H1 (cell line): ENCODE measurements around the gene SFRP2. TPM values are rescaled to one million over a fixed set of nuclear protein-coding genes. Genes with fewer than 3 reads are reported as not detected.

Experiments
- CTCF ChIA-PET: fragments of 300-600 bp; sonication (Branson Sonifier 250); formaldehyde crosslinking; loops from one replicate; lab custom pipeline; 2021; ENCODE audit not compliant: partially characterized antibody; lab: Charles Lee
- POLR2A ChIA-PET: fragments of 300-600 bp; sonication (Branson Sonifier 250); formaldehyde crosslinking; loops from one replicate; lab custom pipeline; 2021; ENCODE audit warnings: inconsistent platforms; ENCODE audit not compliant: partially characterized antibody; lab: Charles Lee
- DNase-seq, 2 experiments: peaks; one replicate each; pipeline versions ENCODE4 v3.0.0 to v3.0.0-alpha.2; 2010 to 2022; ENCODE audit warnings: low spot score in 2 of 2, low read depth in 1 of 2, mixed read lengths in 1 of 2
- FAIRE-seq: peaks from 2 replicates; lab custom pipeline; 2011; peaks lifted over from hg19 to GRCh38; lab: Jason Lieb, UNC
- H2AFZ ChIP-seq: 2 replicates; pipeline ENCODE4 v1.8.1; 2012; ENCODE audit warnings: low read length, inconsistent platforms
- H2AK5ac ChIP-seq: 2 replicates; pipeline ENCODE4 v1.6.1; 2013; ENCODE audit warnings: low read depth, low read length
- H2BK120ac ChIP-seq: replicated peaks from 2 replicates; pipeline ENCODE3; 2013; ENCODE audit warnings: low read depth, low read length, inconsistent platforms
- H2BK12ac ChIP-seq: 2 replicates; pipeline ENCODE4 v1.6.1; 2013; ENCODE audit warnings: low read depth, low read length
- H2BK15ac ChIP-seq: 2 replicates; pipeline ENCODE4 v1.6.1; 2013; ENCODE audit warnings: low read length
- H2BK20ac ChIP-seq: 2 replicates; pipeline ENCODE4 v1.6.1; 2013; ENCODE audit warnings: low read length
- H2BK5ac ChIP-seq: 2 replicates; pipeline ENCODE4 v1.6.1; 2013; ENCODE audit warnings: low read depth, low read length
- H3K14ac ChIP-seq: 2 replicates; pipeline ENCODE4 v1.6.1; 2013; ENCODE audit warnings: inconsistent platforms; ENCODE audit not compliant: insufficient read length
- H3K18ac ChIP-seq: 2 replicates; pipeline ENCODE4 v1.6.1; 2013; ENCODE audit warnings: low read length; ENCODE audit errors: extremely low read depth
- H3K23ac ChIP-seq: 2 replicates; pipeline ENCODE4 v1.6.1; 2013; ENCODE audit warnings: inconsistent platforms; ENCODE audit not compliant: insufficient read length
- H3K23me2 ChIP-seq: 2 replicates; pipeline ENCODE4 v1.6.1; 2013; ENCODE audit warnings: low read depth, low read length
- H3K27ac ChIP-seq: 2 replicates; pipeline ENCODE4 v1.6.1; 2011; ENCODE audit warnings: low read depth, low read length, inconsistent platforms
- H3K27me3 ChIP-seq, 4 experiments: replicated peaks in 1 of 4; 1 replicate in 1 of 4; 2 replicates in 3 of 4; pipeline versions ENCODE4 v1.6.1 to v1.8.1; 2011 to 2013; ENCODE audit warnings: low read length in 3 of 4, mild to moderate bottlenecking in 3 of 4, inconsistent platforms in 2 of 4, mixed read lengths in 2 of 4, moderate library complexity in 1 of 4; ENCODE audit not compliant: control insufficient read depth in 3 of 4, insufficient read depth in 3 of 4; ENCODE audit errors: extremely low read depth in 1 of 4
- H3K36me3 ChIP-seq, 4 experiments: 2 replicates each; pipeline versions ENCODE4 v1.6.1 to v1.8.1; 2011 to 2013; ENCODE audit warnings: mild to moderate bottlenecking in 4 of 4, low read length in 3 of 4, moderate library complexity in 2 of 4, control low read depth in 1 of 4, inconsistent platforms in 1 of 4; ENCODE audit not compliant: insufficient read depth in 4 of 4, control insufficient read depth in 2 of 4
- H3K4ac ChIP-seq: replicated peaks from 2 replicates; pipeline ENCODE3; 2013; ENCODE audit warnings: low read length, low read depth, mixed read lengths, inconsistent platforms; ENCODE audit not compliant: insufficient read length
- H3K4me1 ChIP-seq, 4 experiments: replicated peaks in 1 of 4; 1 replicate in 1 of 4; 2 replicates in 3 of 4; pipeline versions ENCODE4 v1.6.1 to v1.8.1; 2011 to 2013; ENCODE audit warnings: low read length in 3 of 4, inconsistent platforms in 2 of 4, mixed read lengths in 1 of 4; ENCODE audit not compliant: insufficient read depth in 4 of 4, control insufficient read depth in 3 of 4
- H3K4me2 ChIP-seq, 2 experiments: 2 replicates each; pipeline versions ENCODE4 v1.6.1 to v1.8.1; 2011 to 2013; ENCODE audit warnings: low read depth in 2 of 2, low read length in 2 of 2, control low read depth in 1 of 2, inconsistent platforms in 1 of 2, mild to moderate bottlenecking in 1 of 2; ENCODE audit not compliant: insufficient read depth in 1 of 2
- H3K4me3 ChIP-seq, 4 experiments: fragments of 200-600, 300-600 bp in 1 of 4; sonication (generic), shearing (Covaris generic), sonication (Bioruptor Twin) in 1 of 4; 2 replicates each; pipeline versions ENCODE4 v1.5.1 to v1.8.1; 2011 to 2016; ENCODE audit warnings: low read length in 4 of 4, low read depth in 3 of 4, control low read depth in 2 of 4, inconsistent platforms in 2 of 4, mild to moderate bottlenecking in 2 of 4, mixed read lengths in 1 of 4, moderate library complexity in 1 of 4; ENCODE audit not compliant: insufficient read depth in 2 of 4; ENCODE audit errors: extremely low read depth in 1 of 4
- H3K56ac ChIP-seq: replicated peaks from 2 replicates; pipeline ENCODE3; 2013; ENCODE audit warnings: low read depth, mild to moderate bottlenecking, mixed read lengths, low read length, inconsistent platforms; ENCODE audit not compliant: insufficient read length
- H3K79me1 ChIP-seq: 2 replicates; pipeline ENCODE4 v1.6.1; 2013; ENCODE audit warnings: low read depth, low read length, control low read depth
- H3K79me2 ChIP-seq, 2 experiments: 2 replicates each; pipeline versions ENCODE4 v1.6.1 to v1.8.1; 2012 to 2013; ENCODE audit warnings: low read length in 2 of 2, mild to moderate bottlenecking in 2 of 2, inconsistent platforms in 1 of 2; ENCODE audit not compliant: insufficient read depth in 2 of 2, control insufficient read depth in 1 of 2
- H3K9ac ChIP-seq, 4 experiments: replicated peaks in 1 of 4; 1 replicate in 1 of 4; 2 replicates in 3 of 4; pipeline versions ENCODE4 v1.6.1 to v1.8.1; 2011 to 2013; ENCODE audit warnings: low read depth in 3 of 4, low read length in 3 of 4, control low read depth in 2 of 4, mild to moderate bottlenecking in 2 of 4, moderate library complexity in 2 of 4, inconsistent platforms in 1 of 4; ENCODE audit errors: extremely low read depth in 1 of 4
- H3K9me3 ChIP-seq, 2 experiments: 2 replicates each; pipeline versions ENCODE4 v1.6.1 to v1.8.1; 2012 to 2013; ENCODE audit warnings: mild to moderate bottlenecking in 2 of 2, moderate library complexity in 2 of 2, control low read depth in 1 of 2, inconsistent platforms in 1 of 2, low read depth in 1 of 2, low read length in 1 of 2, mixed read lengths in 1 of 2; ENCODE audit not compliant: insufficient read depth in 2 of 2
- H4K20me1 ChIP-seq, 2 experiments: replicated peaks in 1 of 2; 2 replicates each; pipeline versions ENCODE3 to v1.8.1; 2011 to 2013; ENCODE audit warnings: inconsistent platforms in 2 of 2, low read length in 2 of 2, mild to moderate bottlenecking in 1 of 2; ENCODE audit not compliant: insufficient read depth in 2 of 2, control insufficient read depth in 1 of 2
- H4K5ac ChIP-seq: 2 replicates; pipeline ENCODE4 v1.6.1; 2013; ENCODE audit warnings: low read length, low read depth, mixed read lengths, inconsistent platforms; ENCODE audit not compliant: insufficient read length
- H4K8ac ChIP-seq: 2 replicates; pipeline ENCODE4 v1.8.0; 2013; ENCODE audit warnings: mild to moderate bottlenecking, moderate library complexity, low read length, inconsistent platforms; ENCODE audit not compliant: insufficient read depth; ENCODE audit errors: extremely low read depth
- H4K91ac ChIP-seq: replicated peaks from 2 replicates; pipeline ENCODE3; 2013; ENCODE audit warnings: low read length, mixed read lengths, inconsistent platforms; ENCODE audit not compliant: insufficient read length
- CTBP2 ChIP-seq: IDR thresholded peaks from 2 replicates; pipeline ENCODE4 v1.7.0; 2011; ENCODE audit warnings: borderline replicate concordance, mild to moderate bottlenecking, moderate library complexity, mixed read lengths, low read length; ENCODE audit not compliant: insufficient read depth, insufficient read length
- HDAC6 ChIP-seq: IDR thresholded peaks from one replicate; pipeline ENCODE4 v1.7.1; 2012; ENCODE audit warnings: low read depth, mild to moderate bottlenecking, inconsistent platforms, low read length, moderate library complexity
- POLR2AphosphoS5 ChIP-seq: IDR thresholded peaks from 2 replicates; pipeline ENCODE4 v1.6.1; 2011; ENCODE audit warnings: low read depth, low read length
- WGBS, 2 experiments: shearing (Covaris generic) in 1 of 2; methylation state at CpG; one replicate each; pipeline versions ENCODE4 v1.1.6 to v1.1.7; 2013 to 2015; ENCODE audit warnings: low lambda C conversion rate in 2 of 2, mixed read lengths in 2 of 2, inconsistent platforms in 1 of 2, low coverage in 1 of 2, missing lambda C conversion rate in 1 of 2; ENCODE audit not compliant: insufficient replicate concordance in 2 of 2, insufficient coverage in 1 of 2, insufficient read length in 1 of 2; ENCODE audit errors: extremely low coverage in 1 of 2, missing lambda C conversion rate in 1 of 2; 5-methylcytosine and 5-hydroxymethylcytosine counted together
- polyA plus RNA-seq, 7 experiments: library from polyadenylated mRNA; depleted of rRNA in 3 of 7; stranded (reverse) in 5 of 7; unstranded in 2 of 7; fragments of >200 nt in 5 of 7; fragments of 200-250 nt in 2 of 7; gene quantifications; 1 replicate in 5 of 7; 2 replicates in 1 of 7; 4 replicates in 1 of 7; pipeline versions ENCODE4 v1.2.1 to v1.2.3, GENCODE V29; 2011 to 2013; ENCODE audit warnings: missing spikeins in 2 of 7, mixed read lengths in 2 of 7
- total RNA-seq: library from RNA; stranded (reverse); fragmentation: NEBNext Ultra II Directional; extraction: Animal tissue kit (Norgen Biotek cat#: 25700); gene quantifications from 2 replicates; pipeline ENCODE4 v1.2.1, GENCODE V29; 2021
- TF ChIP-seq, protein P1 (sequence below): IDR thresholded peaks from 2 replicates; pipeline ENCODE4 v1.6.1; 2012; ENCODE audit warnings: inconsistent platforms

The SFRP2 gene
- total and polyA plus RNA-seq, 2 of the 8 experiments (the other 6 are each of a cell fraction or from before 2014, with no cell fraction given): 108 to 342 TPM

DNA sequence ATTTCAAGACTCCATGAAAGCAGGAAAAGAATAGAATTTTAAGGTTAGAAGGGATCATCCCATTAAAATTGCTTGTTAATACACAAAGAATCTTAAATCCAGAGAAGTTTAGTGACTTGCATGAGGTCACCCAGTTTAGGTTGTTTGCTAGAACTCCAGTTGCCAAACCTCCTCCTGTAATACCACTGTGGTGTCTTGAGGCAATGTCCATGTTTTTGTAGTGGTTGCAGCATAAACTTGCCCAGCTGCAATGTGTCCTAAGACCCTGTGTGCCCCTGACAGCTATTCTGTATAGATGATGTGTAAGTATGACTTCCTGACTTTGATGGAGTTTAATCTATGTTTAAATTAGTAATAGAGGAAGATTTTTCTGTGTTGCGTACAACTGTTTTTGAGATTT, 6.3 kb downstream of the SFRP2 start:
- no peak overlapping the region for H3K14ac ChIP-seq
- no peak overlapping the region for H2BK5ac ChIP-seq
- peaks cover 3% of the 10 kb centered on the region; the same call in 1 of the 2 replicates for H3K23me2 ChIP-seq
- no peak for FAIRE-seq
- H2BK15ac ChIP-seq: no peak overlapping the region
- peaks cover 4 to 42% of the 10 kb centered on the region in 2 experiments for H3K79me2 ChIP-seq
- H2AK5ac ChIP-seq: no peak overlapping the region
- DNase-seq: no peak
- H4K8ac ChIP-seq: no peak overlapping the region
- H3K4me1 ChIP-seq: peaks cover 0 to 15% (median 8%) of the 10 kb centered on the region in 4 experiments; a peak in 4 of 7 replicates
- H2AFZ ChIP-seq: no peak overlapping the region
- no peak overlapping the region for H2BK120ac ChIP-seq
- no peak overlapping the region for H2BK12ac ChIP-seq
- no peak for TF ChIP-seq CTBP2
- TF ChIP-seq, protein P1, sequence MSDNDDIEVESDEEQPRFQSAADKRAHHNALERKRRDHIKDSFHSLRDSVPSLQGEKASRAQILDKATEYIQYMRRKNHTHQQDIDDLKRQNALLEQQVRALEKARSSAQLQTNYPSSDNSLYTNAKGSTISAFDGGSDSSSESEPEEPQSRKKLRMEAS: no peak
- peak; percentile 55 for TF ChIP-seq POLR2AphosphoS5
- TF ChIP-seq HDAC6: no peak
- no peak overlapping the region for H4K5ac ChIP-seq
- no peak overlapping the region for H3K23ac ChIP-seq
- 0 out of 4 replicates have a peak, but pooled peaks cover 0 to 3% of the 10 kb centered on the region in 2 experiments for H3K9me3 ChIP-seq
- no peak overlapping the region for H3K4me3 ChIP-seq
- ChIA-PET CTCF (interaction anchor here (0.6 to 5.8 kb wide), 5 partner anchors 9 to 301 kb away, joined by 3 to 48 read pairs (median 5); no protein-coding TSS in a partner anchor), POLR2A (interaction anchor here (1.1 to 3.6 kb wide), 5 partner anchors 8 to 42 kb away, joined by 3 to 77 read pairs (median 8); partner anchors contain the start of gene SFRP2)
- no peak overlapping the region for H4K91ac ChIP-seq
- H2BK20ac ChIP-seq: no peak overlapping the region
- no peak overlapping the region for H3K56ac ChIP-seq
- H4K20me1 ChIP-seq: peaks cover 6 to 22% of the 10 kb centered on the region in 2 experiments
- H3K4ac ChIP-seq: no peak overlapping the region
- H3K27ac ChIP-seq: no peak overlapping the region
- no peaks in the 10 kb centered on the region for H3K27me3 ChIP-seq
- peaks cover 8 to 53% (median 37%) of the 10 kb centered on the region in 4 experiments for H3K36me3 ChIP-seq
- no peak overlapping the region; a peak in 1 of 4 replicates for H3K4me2 ChIP-seq
- no peak overlapping the region for H3K18ac ChIP-seq
- WGBS, 2 experiments: 100% methylated on average over 1 of the region's 1 CpG; no CpG with 5 or more reads in 1 of the 2 experiments
- H3K9ac ChIP-seq: no peak overlapping the region
- H3K79me1 ChIP-seq: peaks cover 2% of the 10 kb centered on the region; the same call in 1 of the 2 replicates
